ENCODE measurements around the gene EVI5L.

- TF ChIP-seq CTCF (IDR thresholded peaks at IDR 0.05; ENCODE audit: low read depth, low read length) (no peak), POLR2A (IDR thresholded peaks at IDR 0.05; ENCODE audit: extremely low read depth, insufficient read length) (no peak), MAX (IDR thresholded peaks at IDR 0.05; ENCODE audit: low read depth, low read length) (no peak), MYC (IDR thresholded peaks at IDR 0.05; ENCODE audit: low read depth, low read length) (no peak)
Measured at GRCh38 chr19:7909471-7910067, 79.6 kb downstream of the EVI5L start.
